Natural killer cell (primary cell): ENCODE results near the gene KMT5B. TPM values are rescaled to one million over a fixed set of nuclear protein-coding genes. Genes with fewer than 3 reads are reported as not detected.

ENCODE experiments used
- ATAC-seq, 3 donors: fragments of 150-1000 bp in 2 of 3; fragments of 200-7000 bp in 1 of 3; cut with Tn5 transposase; 1 replicate in 1 of 3; 2 replicates in 2 of 3; pipeline ENCODE4 v1.10.0; 2021; ENCODE audit warnings: mild to moderate bottlenecking in 2 of 3, moderate library complexity in 2 of 3
- DNase-seq, 2 donors: peaks; one replicate each; pipeline versions ENCODE4 v3.0.0 to v3.0.0-alpha.2; 2013 to 2021; ENCODE audit warnings: mixed read lengths in 1 of 2
- H3K27ac ChIP-seq: one replicate; pipeline ENCODE4 v1.5.1; 2013; ENCODE audit warnings: mild to moderate bottlenecking, low read length
- H3K27me3 ChIP-seq: one replicate; pipeline ENCODE4 v1.6.1; 2013; ENCODE audit warnings: low read length; ENCODE audit not compliant: control insufficient read depth, insufficient read depth
- H3K36me3 ChIP-seq: one replicate; pipeline ENCODE4 v1.6.1; 2013; ENCODE audit warnings: low read length; ENCODE audit not compliant: control insufficient read depth, insufficient read depth
- H3K4me1 ChIP-seq: one replicate; pipeline ENCODE4 v1.6.1; 2013; ENCODE audit warnings: low read length; ENCODE audit not compliant: control insufficient read depth, insufficient read depth
- H3K4me3 ChIP-seq: one replicate; pipeline ENCODE4 v1.5.1; 2013; ENCODE audit warnings: low read length
- H3K9me3 ChIP-seq: one replicate; pipeline ENCODE4 v1.6.1; 2013; ENCODE audit warnings: low read length; ENCODE audit not compliant: control insufficient read depth, insufficient read depth
- H3K27ac Mint-ChIP-seq, 2 donors: one replicate each; pipeline ENCODE4 v1.8.0; 2022; ENCODE audit warnings: mild to moderate bottlenecking in 2 of 2, mixed read lengths in 2 of 2, moderate library complexity in 1 of 2
- H3K27me3 Mint-ChIP-seq, 2 donors: one replicate each; pipeline ENCODE4 v1.8.0; 2022; ENCODE audit warnings: low read depth in 2 of 2, mixed read lengths in 2 of 2
- H3K36me3 Mint-ChIP-seq: one replicate; pipeline ENCODE4 v1.8.0; 2022; ENCODE audit warnings: mixed read lengths
- H3K4me1 Mint-ChIP-seq, 2 donors: one replicate each; pipeline ENCODE4 v1.8.0; 2022; ENCODE audit warnings: mixed read lengths in 2 of 2
- H3K4me3 Mint-ChIP-seq: one replicate; pipeline ENCODE4 v1.8.0; 2022; ENCODE audit warnings: mild to moderate bottlenecking, moderate library complexity, mixed read lengths
- H3K9me3 Mint-ChIP-seq, 2 donors: one replicate each; pipeline ENCODE4 v1.8.0; 2022; ENCODE audit warnings: mixed read lengths in 2 of 2
- WGBS: methylation state at CpG from one replicate; pipeline ENCODE4 v1.1.7; 2013; ENCODE audit warnings: missing lambda C conversion rate; ENCODE audit not compliant: insufficient coverage; 5-methylcytosine and 5-hydroxymethylcytosine counted together
- intact Hi-C: fragments of 100-400 bp; cut with micrococcal nuclease; formaldehyde crosslinking; loops from one replicate; pipeline ENCODE4 v1.14.2; 2022
- total RNA-seq, 4 donors: library from RNA; stranded (reverse); fragments of 120-200 nt in 1 of 4; gene quantifications; one replicate each; pipeline versions ENCODE4 v1.2.3 to v1.2.4, GENCODE V29; 2013 to 2022
- TF ChIP-seq, protein P1 (sequence below): fragments of 200-600 bp; IDR thresholded peaks from one replicate; pipeline ENCODE4 v1.8.0; 2022; ENCODE audit warnings: antibody characterized with exemption

Gene KMT5B
- total RNA-seq, 3 donors from 2014 or later (not counting 1 experiment from before 2014, with no cell fraction given): 45.0 to 60.1 (median 55.6) TPM

GRCh38 chr11:68189888-68190287, 23.2 kb downstream of the KMT5B start:
- Mint-ChIP-seq H3K27me3 (no peaks in the 10 kb centered on the region), H3K4me3 (no peak overlapping the region), H3K36me3 (no peaks in the 10 kb centered on the region), H3K27ac (peak overlapping the region in 1 of 2 donors; percentile 15), H3K4me1 (peaks cover 36 to 50% of the 10 kb centered on the region in 2 donors), H3K9me3 (no peaks in the 10 kb centered on the region)
- ATAC-seq: no peak
- no peak overlapping the region for H3K4me3 ChIP-seq
- peaks cover 10% of the 10 kb centered on the region for H3K4me1 ChIP-seq
- H3K9me3 ChIP-seq: no peaks in the 10 kb centered on the region
- no peak for DNase-seq
- intact Hi-C loops: no loop called here
- TF ChIP-seq, protein P1, sequence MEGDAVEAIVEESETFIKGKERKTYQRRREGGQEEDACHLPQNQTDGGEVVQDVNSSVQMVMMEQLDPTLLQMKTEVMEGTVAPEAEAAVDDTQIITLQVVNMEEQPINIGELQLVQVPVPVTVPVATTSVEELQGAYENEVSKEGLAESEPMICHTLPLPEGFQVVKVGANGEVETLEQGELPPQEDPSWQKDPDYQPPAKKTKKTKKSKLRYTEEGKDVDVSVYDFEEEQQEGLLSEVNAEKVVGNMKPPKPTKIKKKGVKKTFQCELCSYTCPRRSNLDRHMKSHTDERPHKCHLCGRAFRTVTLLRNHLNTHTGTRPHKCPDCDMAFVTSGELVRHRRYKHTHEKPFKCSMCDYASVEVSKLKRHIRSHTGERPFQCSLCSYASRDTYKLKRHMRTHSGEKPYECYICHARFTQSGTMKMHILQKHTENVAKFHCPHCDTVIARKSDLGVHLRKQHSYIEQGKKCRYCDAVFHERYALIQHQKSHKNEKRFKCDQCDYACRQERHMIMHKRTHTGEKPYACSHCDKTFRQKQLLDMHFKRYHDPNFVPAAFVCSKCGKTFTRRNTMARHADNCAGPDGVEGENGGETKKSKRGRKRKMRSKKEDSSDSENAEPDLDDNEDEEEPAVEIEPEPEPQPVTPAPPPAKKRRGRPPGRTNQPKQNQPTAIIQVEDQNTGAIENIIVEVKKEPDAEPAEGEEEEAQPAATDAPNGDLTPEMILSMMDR: no peak
- H3K27ac ChIP-seq: no peak overlapping the region
- WGBS: 96% methylated on average over 3 of the region's 3 CpGs
- peaks cover 18% of the 10 kb centered on the region for H3K36me3 ChIP-seq
- no peaks in the 10 kb centered on the region for H3K27me3 ChIP-seq

DNA sequence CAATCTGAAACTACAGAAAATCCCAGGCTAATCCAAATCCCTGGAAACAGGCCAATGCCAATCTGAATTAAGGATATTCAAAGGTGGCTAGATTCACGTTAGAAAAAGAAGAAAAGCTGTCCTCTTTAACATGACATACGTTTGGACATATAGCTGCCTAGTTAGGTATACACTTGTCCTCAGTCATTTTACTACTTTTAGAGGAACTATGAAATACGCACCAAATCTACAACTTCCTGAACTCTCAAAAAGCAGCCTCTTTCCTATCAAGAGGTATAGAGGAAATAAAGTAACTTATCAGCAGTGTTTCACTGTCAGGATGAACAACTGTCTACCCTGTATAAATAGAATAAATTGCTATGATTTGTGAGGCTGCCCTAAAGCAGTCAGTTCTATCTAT, 24.0 kb downstream of the KMT5B start:
- no peaks in the 10 kb centered on the region for H3K9me3 ChIP-seq
- no peak overlapping the region for H3K4me3 ChIP-seq
- 95% methylated on average over 2 of the region's 3 CpGs for WGBS
- H3K36me3 Mint-ChIP-seq: no peaks in the 10 kb centered on the region
- H3K4me1 Mint-ChIP-seq: peaks cover 36 to 45% of the 10 kb centered on the region in 2 donors
- intact Hi-C loops: no loop called here
- peaks cover 6% of the 10 kb centered on the region for H3K4me1 ChIP-seq
- H3K27ac ChIP-seq: no peak overlapping the region
- ATAC-seq: no peak
- DNase-seq: no peak
- no peaks in the 10 kb centered on the region for H3K9me3 Mint-ChIP-seq
- H3K27me3 Mint-ChIP-seq: no peaks in the 10 kb centered on the region
- no peak overlapping the region for H3K4me3 Mint-ChIP-seq
- H3K36me3 ChIP-seq: peaks cover 25% of the 10 kb centered on the region
- H3K27me3 ChIP-seq: no peaks in the 10 kb centered on the region
- TF ChIP-seq, protein P1: no peak
- H3K27ac Mint-ChIP-seq: no peak overlapping the region

- Histone ChIP-seq H3K4me1 (peaks cover 3% of the 10 kb centered on the region), H3K36me3 (peaks cover 40% of the 10 kb centered on the region), H3K27ac (no peak overlapping the region), H3K4me3 (no peak overlapping the region), H3K9me3 (no peaks in the 10 kb centered on the region), H3K27me3 (no peaks in the 10 kb centered on the region)
- 89% methylated on average over 5 of the region's 6 CpGs for WGBS
- Mint-ChIP-seq H3K27ac (peak overlapping the region in 1 of 2 donors; percentile 3), H3K27me3 (no peaks in the 10 kb centered on the region), H3K36me3 (no peaks in the 10 kb centered on the region), H3K4me3 (no peak overlapping the region), H3K4me1 (peaks cover 14 to 23% of the 10 kb centered on the region in 2 donors), H3K9me3 (no peaks in the 10 kb centered on the region)
- no peak for ATAC-seq
- intact Hi-C loops: no loop called here
- DNase-seq: no peak
- TF ChIP-seq, protein P1: no peak
These were observed 27.0 kb downstream of the KMT5B start for GRCh38 chr11:68186061-68186460.

- Histone ChIP-seq H3K36me3 (peaks cover 57% of the 10 kb centered on the region), H3K4me1 (no peaks in the 10 kb centered on the region), H3K27ac (no peak overlapping the region), H3K9me3 (no peaks in the 10 kb centered on the region), H3K27me3 (no peaks in the 10 kb centered on the region), H3K4me3 (no peak overlapping the region)
- Mint-ChIP-seq H3K27me3 (no peaks in the 10 kb centered on the region), H3K4me1 (peaks cover 0 to 9% of the 10 kb centered on the region in 2 donors), H3K4me3 (no peak overlapping the region), H3K9me3 (no peaks in the 10 kb centered on the region), H3K27ac (no peak overlapping the region), H3K36me3 (no peaks in the 10 kb centered on the region)
- WGBS: 88% methylated on average over 6 of the region's 7 CpGs
- ATAC-seq (no peak), DNase-seq (no peak)
- TF ChIP-seq, protein P1: no peak
- intact Hi-C loops: no loop called here
These were observed 31.2 kb downstream of the KMT5B start for GRCh38 chr11:68181719-68182451.
